DLD1 (cell line): Measurements from ENCODE around the gene SNAP29.
"Not testable (repeated sequence)": the region's sequence is repeated elsewhere in the genome, so short reads cannot be mapped to it uniquely, and the experiment has no call there.

Experiments
- in situ Hi-C: cut with HindIII; loops from 2 replicates; pipeline ENCODE4 v1.10.0; 2017; ENCODE audit warnings: low sequenced_read_pairs

SNAP29 gene

DNA sequence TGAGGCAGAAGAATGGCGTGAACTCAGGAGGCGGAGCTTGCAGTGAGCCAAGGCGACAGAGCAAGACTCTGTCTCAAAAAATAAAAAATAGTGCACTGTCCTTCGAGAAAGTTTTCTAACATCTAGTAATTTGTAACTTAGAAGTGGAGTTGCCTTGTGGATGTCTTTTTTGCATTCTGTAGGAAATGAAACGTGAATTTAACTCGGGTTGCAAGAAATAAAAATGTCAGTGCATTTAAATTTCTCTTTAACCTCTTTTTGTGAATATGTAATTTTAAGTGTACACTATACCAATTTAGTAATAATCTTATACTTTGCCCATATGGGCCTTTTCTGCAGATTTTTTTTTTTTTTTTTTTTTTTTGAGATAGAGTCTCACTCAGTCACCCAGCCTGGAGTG, 32.2 kb downstream of the SNAP29 start:
- in situ Hi-C loops: no loop called here

GRCh38 chr22:20897737-20898136, 38.9 kb downstream of the SNAP29 start:
- in situ Hi-C loops: not testable (repeated sequence)

GRCh38 chr22:20899827-20900423, 41.1 kb downstream of the SNAP29 start:
- in situ Hi-C loops: no loop called here

GRCh38 chr22:20901093-20902033, 42.6 kb downstream of the SNAP29 start:
- in situ Hi-C loops: not testable (repeated sequence)

- in situ Hi-C loops: no loop called here
These were observed 44.3 kb downstream of the SNAP29 start for GRCh38 chr22:20903093-20903492.

DNA sequence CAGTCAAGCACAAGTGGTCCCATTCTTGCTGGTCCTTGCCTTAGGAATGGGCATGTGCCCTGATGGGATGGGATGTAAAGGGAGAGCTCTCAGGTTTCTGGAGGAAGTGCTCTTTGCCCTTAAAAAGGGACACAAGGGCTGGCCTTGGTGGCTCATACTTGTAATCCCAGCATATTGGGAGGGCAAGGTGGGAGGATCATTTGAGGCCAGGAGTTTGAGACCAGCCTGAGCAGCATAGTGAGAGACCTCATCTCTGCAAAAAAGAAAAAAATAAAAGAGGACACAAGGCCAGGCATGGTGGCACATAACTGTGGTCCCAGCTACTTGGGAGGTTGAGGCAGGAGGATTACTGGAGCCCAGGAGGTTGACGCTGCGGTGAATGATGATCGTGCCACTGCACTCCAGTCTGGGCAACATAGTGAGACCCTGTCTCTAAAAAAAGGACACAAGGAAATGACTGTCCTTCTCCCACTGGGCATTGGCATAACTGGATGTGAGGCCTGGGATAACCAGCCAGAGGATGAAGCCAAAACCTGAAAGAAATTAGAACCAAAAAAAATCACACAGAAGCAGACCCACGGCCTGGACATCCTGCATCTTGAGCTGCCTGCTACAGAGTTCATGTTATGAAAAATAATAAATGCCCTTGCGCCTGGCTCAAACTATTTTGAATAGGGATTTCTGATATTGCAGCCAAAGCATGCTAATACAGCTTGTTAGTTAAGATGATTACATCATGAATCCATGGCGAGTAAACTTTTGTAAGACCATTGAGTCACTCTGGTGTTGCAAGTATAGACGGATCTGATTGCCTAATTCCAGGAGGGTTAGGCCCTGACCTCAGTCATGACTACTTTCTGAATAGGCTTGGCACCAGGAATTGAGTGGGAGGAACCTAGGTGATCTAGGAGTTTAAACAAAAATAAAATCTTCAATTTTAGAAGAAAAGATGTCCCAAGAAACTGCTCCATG, 45.5 kb downstream of the SNAP29 start:
- in situ Hi-C loops: no loop called here

DNA sequence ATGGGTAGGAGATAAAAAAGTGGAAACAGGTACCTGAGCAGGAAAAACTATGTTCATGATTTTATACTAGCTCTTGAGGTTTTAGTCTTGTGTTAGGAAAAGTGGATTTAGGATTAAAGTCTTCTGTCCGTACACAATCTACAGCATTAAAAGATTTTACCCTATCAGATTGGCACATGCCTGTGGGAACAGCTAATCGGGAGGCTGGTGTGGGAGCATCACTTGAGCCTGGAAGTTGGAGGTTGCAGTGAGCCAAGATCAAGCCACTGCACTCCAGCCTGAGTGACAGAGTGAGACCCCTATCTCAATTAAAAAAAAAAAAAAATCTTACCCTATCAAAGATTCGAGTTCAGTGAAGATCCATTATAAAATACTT, 46.2 kb downstream of the SNAP29 start:
- in situ Hi-C loops: no loop called here

- in situ Hi-C loops: no loop called here
These were observed 46.9 kb downstream of the SNAP29 start for GRCh38 chr22:20905415-20906386.

GRCh38 chr22:20906387-20906767, 47.6 kb downstream of the SNAP29 start:
- in situ Hi-C loops: no loop called here

- in situ Hi-C loops: not testable (repeated sequence)
These were observed 49.9 kb downstream of the SNAP29 start for GRCh38 chr22:20908717-20909116.

GRCh38 chr22:20909543-20910303, 50.9 kb downstream of the SNAP29 start:
- in situ Hi-C loops: no loop called here

DNA sequence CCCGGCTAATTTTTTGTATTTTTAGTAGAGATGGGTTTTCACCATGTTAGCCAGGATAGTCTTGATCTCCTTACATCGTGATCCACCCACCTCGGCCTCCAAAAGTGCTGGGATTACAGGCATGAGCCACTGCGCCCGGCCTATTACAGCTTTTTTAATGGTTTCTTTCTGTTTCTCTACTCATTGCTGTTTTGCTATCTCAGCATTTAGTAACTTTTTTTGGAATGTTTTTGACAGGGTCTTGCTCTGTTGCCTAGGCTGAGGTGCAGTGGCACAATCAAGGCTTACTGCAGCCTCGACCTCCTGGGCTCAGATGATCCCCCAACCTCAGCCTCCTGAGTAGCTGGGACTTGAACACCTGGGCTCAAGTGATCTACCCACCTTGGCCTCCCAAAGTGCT, 53.7 kb downstream of the SNAP29 start:
- in situ Hi-C loops: no loop called here

DNA sequence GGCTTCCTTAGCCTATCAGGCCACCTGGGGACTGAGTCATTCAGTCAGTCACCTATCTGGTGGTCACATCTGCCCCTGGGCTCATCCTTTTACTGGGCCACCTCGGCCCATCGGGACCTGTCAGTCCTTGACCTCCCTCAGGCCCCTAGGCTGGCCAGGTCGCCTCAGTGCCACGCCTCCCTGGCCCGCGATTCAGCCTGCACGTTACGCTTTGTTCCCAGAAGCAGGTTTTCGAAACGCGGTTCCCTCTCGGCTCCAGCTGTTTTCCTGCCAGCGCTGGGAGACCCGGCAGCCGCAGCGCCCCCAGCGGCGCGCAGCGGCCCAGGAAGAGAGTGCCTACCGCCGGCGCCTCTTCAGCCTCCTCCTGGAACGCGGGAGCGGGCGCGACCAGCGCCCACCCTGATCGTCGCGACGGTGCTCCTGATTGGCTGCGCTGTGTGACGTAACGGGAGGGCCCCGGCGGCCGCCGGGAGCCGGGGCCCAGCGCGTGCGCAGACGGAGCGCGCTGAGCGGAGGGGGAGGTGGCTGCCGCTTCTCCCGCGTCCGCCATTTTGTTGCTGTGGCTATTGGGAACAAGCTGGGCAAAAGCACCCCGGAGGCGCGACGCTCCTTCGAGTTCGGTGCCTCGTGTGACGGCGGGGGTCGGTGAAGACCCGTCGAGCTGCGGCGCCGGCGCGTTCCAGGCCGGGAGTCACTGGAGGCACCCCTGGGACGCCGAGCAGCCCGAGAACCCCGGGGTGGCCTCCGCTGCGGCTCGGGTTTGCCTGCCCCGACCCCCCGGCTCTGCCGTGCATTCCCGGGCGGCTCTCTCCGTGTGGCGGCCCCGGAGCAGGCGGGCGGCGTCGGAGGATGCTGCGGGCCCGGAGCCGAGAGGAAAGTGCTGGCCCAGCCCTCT, 58.4 kb downstream of the SNAP29 start, which contains the start of gene CRKL:
Gene CRKL, plus strand, starts transcription at position 492 of the 895 bp plus-strand sequence. CDS start 528 bp downstream, outside the sequence.
- in situ Hi-C loops: no loop called here

GRCh38 chr22:20918663-20919218, 59.9 kb downstream of the SNAP29 start:
- in situ Hi-C loops: no loop called here

GRCh38 chr22:20919718-20920117, 60.9 kb downstream of the SNAP29 start:
- in situ Hi-C loops: no loop called here

- in situ Hi-C loops: no loop called here
These were observed 62.0 kb downstream of the SNAP29 start for GRCh38 chr22:20920881-20921203.

DNA sequence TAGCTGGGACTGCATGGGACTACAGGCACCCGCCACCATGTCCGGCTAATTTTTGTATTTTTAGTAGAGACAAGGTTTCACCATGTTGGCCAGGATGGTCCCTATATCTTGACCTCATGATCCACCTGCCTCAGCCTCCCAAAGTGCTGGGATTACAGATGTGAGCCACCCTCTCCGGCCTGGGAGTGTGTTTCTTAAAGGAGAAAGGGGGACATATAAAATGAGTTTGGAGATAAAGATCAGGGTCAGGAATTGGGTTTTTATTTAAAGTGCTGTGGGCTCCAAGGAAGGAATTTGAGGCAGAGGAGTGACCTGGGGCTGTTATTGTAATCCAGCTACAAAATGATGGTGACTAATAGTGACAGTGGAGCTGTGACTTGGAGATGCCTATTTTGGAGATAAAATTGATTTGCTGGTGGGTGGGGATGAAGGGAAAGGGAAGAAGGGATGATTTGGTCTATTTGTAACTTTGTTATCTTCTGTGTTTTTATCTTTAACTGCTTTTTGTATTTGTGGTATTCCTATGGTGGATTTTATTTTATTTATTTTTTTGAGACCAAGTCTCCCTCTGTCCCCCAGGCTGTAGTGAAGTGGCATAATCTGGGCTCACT, 63.4 kb downstream of the SNAP29 start:
- in situ Hi-C loops: no loop called here
